ENCODE data around the gene SMIM1.
A peak's percentile ranks its signal among the peaks of the same experiment; 100 is the strongest.

GRCh38 chr1:3775490-3776230 lies 3.1 kb downstream of the SMIM1 start:
- TF ChIP-seq POLR2A (IDR thresholded peaks at IDR 0.05) = no peak
- peak; percentile 38 to 63 (median 52) for TF ChIP-seq CTCF (IDR thresholded peaks at IDR 0.05)

All from right lobe of liver (tissue), 4 donors.